ENCODE data around the gene DLG1. TPM values are rescaled to one million over a fixed set of nuclear protein-coding genes. Genes with fewer than 3 reads are reported as not detected.

DLG1 gene
- total RNA-seq, 1 donor from 2014 or later, result 77.5 TPM

DNA sequence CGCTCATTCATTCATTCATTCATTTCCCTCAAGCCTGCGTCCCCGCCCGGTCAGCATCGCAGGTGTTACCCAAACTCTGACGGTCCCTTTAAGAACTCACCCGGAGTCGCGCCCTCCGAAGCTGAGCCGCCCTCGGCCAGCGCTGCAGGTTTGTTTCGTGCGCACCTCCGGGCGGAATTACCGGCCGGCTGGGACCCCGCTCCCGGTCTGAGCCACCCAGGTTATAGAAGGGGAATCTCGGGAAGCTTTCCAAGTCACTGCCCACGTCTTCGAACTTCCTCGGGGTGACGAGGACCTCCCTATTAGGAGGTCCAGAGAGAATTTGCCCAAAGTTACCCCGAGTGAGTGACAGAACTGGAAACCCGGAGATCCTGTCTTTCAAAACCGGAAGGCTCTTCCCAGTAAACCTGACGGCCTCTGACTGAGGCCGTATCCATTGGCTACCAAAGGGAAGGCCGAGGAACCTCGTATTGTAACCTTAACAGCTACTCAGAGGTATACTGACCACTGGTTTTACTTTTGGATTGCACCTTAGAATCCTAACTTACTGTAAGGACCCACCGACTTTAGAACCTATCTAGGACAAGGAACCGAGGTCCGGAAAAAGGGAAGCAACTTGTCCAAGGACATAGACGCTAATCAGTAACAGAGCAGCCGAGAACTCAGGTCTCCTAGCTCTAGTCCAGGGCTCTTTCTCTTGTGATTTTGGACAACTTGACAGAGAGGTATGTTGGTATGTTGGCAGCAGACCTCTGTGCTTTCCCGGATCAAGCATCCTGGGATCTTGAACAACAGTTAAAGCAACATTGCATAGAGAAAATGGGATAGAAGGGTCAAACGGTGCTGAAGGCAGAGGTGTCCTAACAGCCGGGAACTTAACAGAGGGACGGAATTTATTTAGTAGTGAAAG, 788 bp upstream of the DLG1 start:
- TF ChIP-seq, protein P1, sequence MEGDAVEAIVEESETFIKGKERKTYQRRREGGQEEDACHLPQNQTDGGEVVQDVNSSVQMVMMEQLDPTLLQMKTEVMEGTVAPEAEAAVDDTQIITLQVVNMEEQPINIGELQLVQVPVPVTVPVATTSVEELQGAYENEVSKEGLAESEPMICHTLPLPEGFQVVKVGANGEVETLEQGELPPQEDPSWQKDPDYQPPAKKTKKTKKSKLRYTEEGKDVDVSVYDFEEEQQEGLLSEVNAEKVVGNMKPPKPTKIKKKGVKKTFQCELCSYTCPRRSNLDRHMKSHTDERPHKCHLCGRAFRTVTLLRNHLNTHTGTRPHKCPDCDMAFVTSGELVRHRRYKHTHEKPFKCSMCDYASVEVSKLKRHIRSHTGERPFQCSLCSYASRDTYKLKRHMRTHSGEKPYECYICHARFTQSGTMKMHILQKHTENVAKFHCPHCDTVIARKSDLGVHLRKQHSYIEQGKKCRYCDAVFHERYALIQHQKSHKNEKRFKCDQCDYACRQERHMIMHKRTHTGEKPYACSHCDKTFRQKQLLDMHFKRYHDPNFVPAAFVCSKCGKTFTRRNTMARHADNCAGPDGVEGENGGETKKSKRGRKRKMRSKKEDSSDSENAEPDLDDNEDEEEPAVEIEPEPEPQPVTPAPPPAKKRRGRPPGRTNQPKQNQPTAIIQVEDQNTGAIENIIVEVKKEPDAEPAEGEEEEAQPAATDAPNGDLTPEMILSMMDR (IDR thresholded peaks at IDR 0.05), result no peak
- peak overlapping the region; percentile 99 for H3K4me3 ChIP-seq
- ATAC-seq (peak; percentile 49), DNase-seq (peak; percentile 86)
- peaks cover 14% of the 10 kb centered on the region for H3K36me3 ChIP-seq
- intact Hi-C loops (cut with DNase I), result no loop called here
- H3K9me3 ChIP-seq, result no peaks in the 10 kb centered on the region
- no peaks in the 10 kb centered on the region for H3K27me3 ChIP-seq
- H3K27ac ChIP-seq, result peak overlapping the region; percentile 94
- peaks cover 18% of the 10 kb centered on the region for H3K4me1 ChIP-seq

DNA sequence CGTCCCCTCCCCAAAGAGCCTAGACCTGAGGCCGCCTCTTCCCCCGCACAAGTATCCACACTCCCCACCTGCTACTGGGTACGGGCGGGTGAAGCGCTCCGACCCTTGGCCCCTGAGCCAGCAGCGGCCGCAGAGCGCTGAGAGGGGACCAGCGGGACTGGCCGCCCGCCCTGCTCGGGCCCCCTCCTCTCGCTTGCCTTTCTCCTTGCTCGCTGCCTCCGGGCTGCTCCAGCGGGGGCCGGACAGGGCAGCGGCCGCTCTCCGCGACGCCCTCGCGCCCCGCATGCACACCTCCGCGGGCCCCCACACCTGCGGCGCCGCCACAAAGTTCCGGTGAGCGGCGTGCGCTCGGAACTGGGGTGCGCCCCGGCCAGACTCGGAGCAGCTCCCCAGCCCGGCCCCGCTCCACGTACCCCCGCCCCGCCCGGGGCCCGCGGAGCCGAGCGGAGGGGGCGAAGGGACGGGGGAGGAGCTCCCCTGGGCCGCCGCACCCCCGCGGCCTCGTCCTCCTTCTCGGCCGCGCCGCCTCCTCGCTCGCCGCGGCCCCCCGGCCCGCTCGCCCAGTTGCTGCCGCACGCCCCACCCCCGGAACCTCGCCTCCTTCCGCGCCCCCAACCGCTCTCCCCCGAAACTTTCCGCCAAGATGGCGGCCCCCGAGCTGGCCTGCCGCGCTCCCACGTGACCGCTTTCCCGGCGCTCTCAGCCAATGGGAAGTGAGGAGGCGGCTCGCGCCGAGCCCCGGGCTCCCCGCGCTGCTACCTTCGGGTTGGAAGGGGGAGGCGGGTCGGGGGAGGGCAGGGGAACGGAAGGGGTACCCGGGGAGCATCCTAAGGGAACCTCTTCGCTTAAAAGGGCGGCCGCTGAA, 704 bp downstream of the DLG1 start:
- Histone ChIP-seq H3K4me3 (peak overlapping the region; percentile 99), H3K36me3 (peaks cover 14% of the 10 kb centered on the region), H3K27ac (peak overlapping the region; percentile 94), H3K4me1 (peaks cover 23% of the 10 kb centered on the region), H3K9me3 (no peaks in the 10 kb centered on the region), H3K27me3 (no peaks in the 10 kb centered on the region)
- DNase-seq (peak; percentile 95), ATAC-seq (peak; percentile 92)
- TF ChIP-seq, protein P1 (IDR thresholded peaks at IDR 0.05), result no peak
- intact Hi-C loops (cut with DNase I), result no loop called here

DNA sequence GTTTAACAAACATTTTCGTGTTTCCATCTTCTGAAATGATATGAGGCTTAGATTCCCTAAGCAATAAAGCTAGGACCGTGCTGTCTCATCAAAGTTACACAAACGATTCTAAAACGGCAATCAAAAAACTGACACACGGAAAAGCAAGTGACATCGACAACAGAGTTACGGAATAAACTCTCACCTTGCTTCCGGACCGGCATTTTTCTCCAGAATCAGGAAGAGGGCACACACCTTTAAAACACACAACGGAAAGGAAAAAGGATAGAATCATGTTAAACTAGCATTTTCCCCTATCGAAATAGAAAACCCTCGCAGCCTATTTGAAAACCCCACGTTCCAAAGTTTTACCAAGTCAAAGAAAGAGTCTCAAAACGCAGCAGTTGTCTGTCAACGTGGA, 1.4 kb downstream of the DLG1 start:
- H3K4me3 ChIP-seq, result peak overlapping the region; percentile 99
- H3K27ac ChIP-seq, result peak overlapping the region; percentile 94
- ATAC-seq, result no peak
- no peak for DNase-seq
- H3K9me3 ChIP-seq, result no peaks in the 10 kb centered on the region
- H3K36me3 ChIP-seq, result peaks cover 15% of the 10 kb centered on the region
- TF ChIP-seq, protein P1 (IDR thresholded peaks at IDR 0.05), result no peak
- H3K4me1 ChIP-seq, result peaks cover 23% of the 10 kb centered on the region
- intact Hi-C loops (cut with DNase I), result no loop called here
- H3K27me3 ChIP-seq, result no peaks in the 10 kb centered on the region

DNA sequence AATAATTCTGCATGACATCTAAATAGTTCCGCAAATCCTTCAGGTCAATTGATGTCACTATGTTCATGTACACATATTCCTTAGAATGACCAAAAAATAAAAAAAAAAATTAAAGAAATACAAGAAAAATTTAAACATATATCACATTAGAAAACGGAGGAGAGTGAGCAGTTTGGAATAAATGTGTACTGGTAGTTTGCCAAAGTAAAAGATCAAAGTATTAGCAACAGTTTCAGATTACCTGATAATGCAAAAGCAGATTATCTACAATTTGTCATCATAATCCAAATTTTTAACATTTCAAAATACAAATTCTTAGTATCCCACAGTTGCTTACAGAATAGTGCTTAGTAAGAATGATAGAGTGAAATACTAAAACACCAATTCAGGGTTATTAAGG, 1.9 kb downstream of the DLG1 start:
- Histone ChIP-seq H3K4me3 (peak overlapping the region; percentile 99), H3K27me3 (no peaks in the 10 kb centered on the region), H3K27ac (no peak overlapping the region), H3K36me3 (peaks cover 20% of the 10 kb centered on the region), H3K4me1 (peaks cover 23% of the 10 kb centered on the region), H3K9me3 (no peaks in the 10 kb centered on the region)
- ATAC-seq, result no peak
- TF ChIP-seq, protein P1 (IDR thresholded peaks at IDR 0.05), result no peak
- DNase-seq, result no peak
- intact Hi-C loops (cut with DNase I), result no loop called here

DNA sequence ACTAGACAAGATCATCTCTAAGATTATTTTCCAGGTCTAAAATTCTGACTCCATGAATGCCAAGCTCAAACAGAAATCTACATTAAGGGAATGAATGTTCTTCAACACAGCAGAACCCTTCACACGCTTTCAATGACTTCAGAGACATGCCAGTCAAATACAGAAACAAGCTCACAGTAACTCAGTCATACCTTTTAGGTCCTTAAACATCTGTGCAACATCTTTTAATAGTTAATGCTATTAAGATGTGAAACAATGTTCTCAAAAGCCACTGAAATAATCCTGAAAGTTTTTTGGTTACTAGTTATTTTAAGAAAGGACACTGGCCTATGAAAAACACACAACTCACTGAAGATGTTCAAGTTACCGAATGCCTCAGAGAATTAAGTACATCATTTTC, 2.5 kb downstream of the DLG1 start:
- DNase-seq, result no peak
- Histone ChIP-seq H3K36me3 (peaks cover 22% of the 10 kb centered on the region), H3K27me3 (no peaks in the 10 kb centered on the region), H3K4me1 (peaks cover 24% of the 10 kb centered on the region), H3K27ac (no peak overlapping the region), H3K4me3 (peak overlapping the region; percentile 99), H3K9me3 (no peaks in the 10 kb centered on the region)
- TF ChIP-seq, protein P1 (IDR thresholded peaks at IDR 0.05), result no peak
- ATAC-seq, result no peak
- intact Hi-C loops (cut with DNase I), result no loop called here
